LNCAP (cell line): ENCODE data around the gene UBQLN1.

ENCODE experiments used
- CTCF ChIP-seq: fragments of 450-650 bp; IDR thresholded peaks from 2 replicates; pipeline ENCODE4 v1.5.1; 2017; ENCODE audit warnings: mild to moderate bottlenecking

The UBQLN1 gene

GRCh38 chr9:83721509-83721908, 13.8 kb upstream of the UBQLN1 start:
- no peak for TF ChIP-seq CTCF

- TF ChIP-seq CTCF = no peak
Observed at GRCh38 chr9:83715794-83716193, 8.0 kb upstream of the UBQLN1 start.

GRCh38 chr9:83715221-83715620, 7.5 kb upstream of the UBQLN1 start:
- TF ChIP-seq CTCF = no peak

- TF ChIP-seq CTCF = peak; percentile 21; the same call in 1 of the 2 replicates
Observed at GRCh38 chr9:83714329-83714728, 6.6 kb upstream of the UBQLN1 start.

- TF ChIP-seq CTCF = peak; percentile 48; the same call in 1 of the 2 replicates
Observed at GRCh38 chr9:83708515-83709158, 879 bp upstream of the UBQLN1 start.

- no peak for TF ChIP-seq CTCF
Observed at GRCh38 chr9:83707518-83707767, 315 bp downstream of the UBQLN1 start.

- no peak for TF ChIP-seq CTCF
Observed at GRCh38 chr9:83706676-83707517, 861 bp downstream of the UBQLN1 start.
